Measurements from ENCODE around the gene NMT1. TPM values are rescaled to one million over a fixed set of nuclear protein-coding genes. Genes with fewer than 3 reads are reported as not detected.

Gene NMT1
- total and polyA plus RNA-seq, 2 of the 13 experiments (the other 11 are each of a cell fraction or from before 2014, with no cell fraction given) = 75.7 to 142 TPM

DNA sequence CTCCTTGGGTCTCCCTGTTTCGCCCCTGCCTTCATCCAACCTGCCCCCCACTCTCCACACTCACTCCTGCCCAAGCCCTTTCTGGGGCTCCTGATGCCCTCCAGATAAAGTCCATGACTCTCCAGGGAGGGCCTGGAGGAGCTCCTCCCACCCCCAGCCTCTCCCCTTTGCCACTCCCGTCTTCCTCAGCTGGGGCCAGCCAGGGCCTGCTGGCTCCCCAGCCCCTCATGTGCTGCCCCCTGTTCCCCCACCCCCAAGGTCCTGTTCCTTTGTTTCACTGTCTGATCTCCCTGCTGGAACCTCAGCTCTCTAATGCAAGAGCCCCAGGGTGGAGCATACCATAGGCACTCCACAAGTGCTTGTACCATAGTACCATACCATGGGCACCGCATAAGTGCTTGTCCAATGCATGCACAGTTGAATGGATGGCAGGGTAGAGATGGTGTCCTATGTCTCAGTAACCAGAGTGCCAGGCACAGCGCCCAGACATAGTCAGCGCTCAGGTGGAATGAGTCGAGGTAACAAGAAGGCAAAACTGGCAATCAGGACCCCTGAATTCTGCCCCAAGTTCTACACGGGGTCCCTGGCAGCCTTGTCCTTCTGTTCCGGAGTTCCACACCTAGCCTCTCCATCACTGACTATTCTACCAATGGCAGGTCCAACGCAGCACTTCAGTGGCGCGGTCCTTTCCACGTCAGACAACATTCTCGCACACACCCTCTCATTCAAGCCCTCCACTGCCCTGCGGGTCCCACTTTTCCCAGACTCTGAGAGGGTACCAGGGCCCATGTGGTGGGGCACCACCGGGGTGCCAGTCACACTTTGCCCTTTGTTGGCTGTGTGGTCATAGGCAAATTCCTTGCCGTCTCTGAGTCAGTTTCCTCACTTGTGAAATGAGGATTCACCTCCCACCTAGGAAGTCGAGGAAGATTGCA, 69.8 kb downstream of the NMT1 start (continued):
- TF ChIP-seq, protein P1, sequence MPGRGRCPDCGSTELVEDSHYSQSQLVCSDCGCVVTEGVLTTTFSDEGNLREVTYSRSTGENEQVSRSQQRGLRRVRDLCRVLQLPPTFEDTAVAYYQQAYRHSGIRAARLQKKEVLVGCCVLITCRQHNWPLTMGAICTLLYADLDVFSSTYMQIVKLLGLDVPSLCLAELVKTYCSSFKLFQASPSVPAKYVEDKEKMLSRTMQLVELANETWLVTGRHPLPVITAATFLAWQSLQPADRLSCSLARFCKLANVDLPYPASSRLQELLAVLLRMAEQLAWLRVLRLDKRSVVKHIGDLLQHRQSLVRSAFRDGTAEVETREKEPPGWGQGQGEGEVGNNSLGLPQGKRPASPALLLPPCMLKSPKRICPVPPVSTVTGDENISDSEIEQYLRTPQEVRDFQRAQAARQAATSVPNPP (CRISPR knock-in tag; IDR thresholded peaks at IDR 0.05) = no peak
- TF ChIP-seq PHF21A (CRISPR knock-in tag; IDR thresholded peaks at IDR 0.05) = no peak
- 0 out of 2 replicates have a peak, but pooled peaks have one; percentile 11 for TF ChIP-seq ZNF326 (CRISPR knock-in tag; IDR thresholded peaks at IDR 0.05; ENCODE audit: borderline replicate concordance)
- 0 out of 2 replicates have a peak, but pooled peaks have one; percentile 2 for TF ChIP-seq ZNF225 (CRISPR knock-in tag; IDR thresholded peaks at IDR 0.05)
- 0 out of 2 replicates have a peak, but pooled peaks have one; percentile 8 for TF ChIP-seq ZNF713 (CRISPR knock-in tag; IDR thresholded peaks at IDR 0.05)
- TF ChIP-seq ADNP (CRISPR knock-in tag; IDR thresholded peaks at IDR 0.05) = no peak
- TF ChIP-seq, protein P2, sequence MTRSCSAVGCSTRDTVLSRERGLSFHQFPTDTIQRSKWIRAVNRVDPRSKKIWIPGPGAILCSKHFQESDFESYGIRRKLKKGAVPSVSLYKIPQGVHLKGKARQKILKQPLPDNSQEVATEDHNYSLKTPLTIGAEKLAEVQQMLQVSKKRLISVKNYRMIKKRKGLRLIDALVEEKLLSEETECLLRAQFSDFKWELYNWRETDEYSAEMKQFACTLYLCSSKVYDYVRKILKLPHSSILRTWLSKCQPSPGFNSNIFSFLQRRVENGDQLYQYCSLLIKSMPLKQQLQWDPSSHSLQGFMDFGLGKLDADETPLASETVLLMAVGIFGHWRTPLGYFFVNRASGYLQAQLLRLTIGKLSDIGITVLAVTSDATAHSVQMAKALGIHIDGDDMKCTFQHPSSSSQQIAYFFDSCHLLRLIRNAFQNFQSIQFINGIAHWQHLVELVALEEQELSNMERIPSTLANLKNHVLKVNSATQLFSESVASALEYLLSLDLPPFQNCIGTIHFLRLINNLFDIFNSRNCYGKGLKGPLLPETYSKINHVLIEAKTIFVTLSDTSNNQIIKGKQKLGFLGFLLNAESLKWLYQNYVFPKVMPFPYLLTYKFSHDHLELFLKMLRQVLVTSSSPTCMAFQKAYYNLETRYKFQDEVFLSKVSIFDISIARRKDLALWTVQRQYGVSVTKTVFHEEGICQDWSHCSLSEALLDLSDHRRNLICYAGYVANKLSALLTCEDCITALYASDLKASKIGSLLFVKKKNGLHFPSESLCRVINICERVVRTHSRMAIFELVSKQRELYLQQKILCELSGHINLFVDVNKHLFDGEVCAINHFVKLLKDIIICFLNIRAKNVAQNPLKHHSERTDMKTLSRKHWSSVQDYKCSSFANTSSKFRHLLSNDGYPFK (CRISPR knock-in tag; IDR thresholded peaks at IDR 0.05; ENCODE audit: borderline replicate concordance) = no peak
- TF ChIP-seq, protein P3, sequence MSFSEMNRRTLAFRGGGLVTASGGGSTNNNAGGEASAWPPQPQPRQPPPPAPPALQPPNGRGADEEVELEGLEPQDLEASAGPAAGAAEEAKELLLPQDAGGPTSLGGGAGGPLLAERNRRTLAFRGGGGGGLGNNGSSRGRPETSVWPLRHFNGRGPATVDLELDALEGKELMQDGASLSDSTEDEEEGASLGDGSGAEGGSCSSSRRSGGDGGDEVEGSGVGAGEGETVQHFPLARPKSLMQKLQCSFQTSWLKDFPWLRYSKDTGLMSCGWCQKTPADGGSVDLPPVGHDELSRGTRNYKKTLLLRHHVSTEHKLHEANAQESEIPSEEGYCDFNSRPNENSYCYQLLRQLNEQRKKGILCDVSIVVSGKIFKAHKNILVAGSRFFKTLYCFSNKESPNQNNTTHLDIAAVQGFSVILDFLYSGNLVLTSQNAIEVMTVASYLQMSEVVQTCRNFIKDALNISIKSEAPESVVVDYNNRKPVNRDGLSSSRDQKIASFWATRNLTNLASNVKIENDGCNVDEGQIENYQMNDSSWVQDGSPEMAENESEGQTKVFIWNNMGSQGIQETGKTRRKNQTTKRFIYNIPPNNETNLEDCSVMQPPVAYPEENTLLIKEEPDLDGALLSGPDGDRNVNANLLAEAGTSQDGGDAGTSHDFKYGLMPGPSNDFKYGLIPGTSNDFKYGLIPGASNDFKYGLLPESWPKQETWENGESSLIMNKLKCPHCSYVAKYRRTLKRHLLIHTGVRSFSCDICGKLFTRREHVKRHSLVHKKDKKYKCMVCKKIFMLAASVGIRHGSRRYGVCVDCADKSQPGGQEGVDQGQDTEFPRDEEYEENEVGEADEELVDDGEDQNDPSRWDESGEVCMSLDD (CRISPR knock-in tag; IDR thresholded peaks at IDR 0.05; ENCODE audit: borderline replicate concordance) = no peak
- TF ChIP-seq, protein P4, sequence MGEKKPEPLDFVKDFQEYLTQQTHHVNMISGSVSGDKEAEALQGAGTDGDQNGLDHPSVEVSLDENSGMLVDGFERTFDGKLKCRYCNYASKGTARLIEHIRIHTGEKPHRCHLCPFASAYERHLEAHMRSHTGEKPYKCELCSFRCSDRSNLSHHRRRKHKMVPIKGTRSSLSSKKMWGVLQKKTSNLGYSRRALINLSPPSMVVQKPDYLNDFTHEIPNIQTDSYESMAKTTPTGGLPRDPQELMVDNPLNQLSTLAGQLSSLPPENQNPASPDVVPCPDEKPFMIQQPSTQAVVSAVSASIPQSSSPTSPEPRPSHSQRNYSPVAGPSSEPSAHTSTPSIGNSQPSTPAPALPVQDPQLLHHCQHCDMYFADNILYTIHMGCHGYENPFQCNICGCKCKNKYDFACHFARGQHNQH (CRISPR knock-in tag; IDR thresholded peaks at IDR 0.05) = no peak
- no peak for TF ChIP-seq GLI4 (CRISPR knock-in tag; IDR thresholded peaks at IDR 0.05; ENCODE audit: borderline replicate concordance)
- peak; percentile 90; the same call in 1 of the 2 replicates for TF ChIP-seq ZKSCAN8 (CRISPR knock-in tag; IDR thresholded peaks at IDR 0.05; ENCODE audit: borderline replicate concordance)
- TF ChIP-seq, protein P5, sequence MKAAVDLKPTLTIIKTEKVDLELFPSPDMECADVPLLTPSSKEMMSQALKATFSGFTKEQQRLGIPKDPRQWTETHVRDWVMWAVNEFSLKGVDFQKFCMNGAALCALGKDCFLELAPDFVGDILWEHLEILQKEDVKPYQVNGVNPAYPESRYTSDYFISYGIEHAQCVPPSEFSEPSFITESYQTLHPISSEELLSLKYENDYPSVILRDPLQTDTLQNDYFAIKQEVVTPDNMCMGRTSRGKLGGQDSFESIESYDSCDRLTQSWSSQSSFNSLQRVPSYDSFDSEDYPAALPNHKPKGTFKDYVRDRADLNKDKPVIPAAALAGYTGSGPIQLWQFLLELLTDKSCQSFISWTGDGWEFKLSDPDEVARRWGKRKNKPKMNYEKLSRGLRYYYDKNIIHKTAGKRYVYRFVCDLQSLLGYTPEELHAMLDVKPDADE (CRISPR knock-in tag; IDR thresholded peaks at IDR 0.05) = no peak
- 0 out of 2 replicates have a peak, but pooled peaks have one; percentile 6 for TF ChIP-seq DR1 (CRISPR knock-in tag; IDR thresholded peaks at IDR 0.05)
- no peak for TF ChIP-seq CC2D1A (CRISPR knock-in tag; IDR thresholded peaks at IDR 0.05)
- no peak for TF ChIP-seq BHLHE40 (IDR thresholded peaks at IDR 0.05; ENCODE audit: low read length)
- TF ChIP-seq NR2F1 (CRISPR knock-in tag; IDR thresholded peaks at IDR 0.05) = no peak
- TF ChIP-seq ZNF572 (CRISPR knock-in tag; IDR thresholded peaks at IDR 0.05) = 0 out of 2 replicates have a peak, but pooled peaks have one; percentile 9
- TF ChIP-seq ZBTB38 (CRISPR knock-in tag; IDR thresholded peaks at IDR 0.05) = 0 out of 2 replicates have a peak, but pooled peaks have one; percentile 9
- TF ChIP-seq XBP1 (CRISPR knock-in tag; IDR thresholded peaks at IDR 0.05) = no peak

Data from HepG2 (cell line).